Ishikawa (cell line): ENCODE data around the gene STMN3.

ENCODE experiments used
- REST ChIP-seq: IDR thresholded peaks from 2 replicates; pipeline ENCODE4 v1.6.1; 2012; ENCODE audit warnings: low read depth, mild to moderate bottlenecking
- TCF12 ChIP-seq: IDR thresholded peaks from 2 replicates; pipeline ENCODE4 v1.6.1; 2012; ENCODE audit warnings: low read depth
- USF1 ChIP-seq: IDR thresholded peaks from 2 replicates; pipeline ENCODE4 v1.6.1; 2012
- YY1 ChIP-seq: IDR thresholded peaks from 2 replicates; pipeline ENCODE4 v1.6.1; 2012; ENCODE audit warnings: low read depth

GRCh38 chr20:63685269-63686026 is 32.2 kb upstream of the STMN3 start:
- TF ChIP-seq REST (no peak), USF1 (no peak), TCF12 (no peak), YY1 (no peak)
